ENCODE results near the gene KNL1. TPM values are rescaled to one million over a fixed set of nuclear protein-coding genes. Genes with fewer than 3 reads are reported as not detected.

KNL1 gene
- total RNA-seq, 1 donor from 2014 or later: 6.2 TPM

- H3K36me3 Mint-ChIP-seq (ENCODE audit: unreplicated experiment): no peaks in the 10 kb centered on the region
- H3K4me1 Mint-ChIP-seq (ENCODE audit: unreplicated experiment): peaks cover 12% of the 10 kb centered on the region
- H3K9me3 Mint-ChIP-seq (ENCODE audit: unreplicated experiment): no peaks in the 10 kb centered on the region
- no peak for DNase-seq (ENCODE audit: extremely low spot score, unreplicated experiment)
- peak overlapping the region; percentile 100 for H3K27ac Mint-ChIP-seq (ENCODE audit: unreplicated experiment)
- H3K4me3 Mint-ChIP-seq (ENCODE audit: unreplicated experiment): peak overlapping the region; percentile 94
- H3K27me3 Mint-ChIP-seq (ENCODE audit: unreplicated experiment): no peaks in the 10 kb centered on the region
- TF ChIP-seq, protein P1, sequence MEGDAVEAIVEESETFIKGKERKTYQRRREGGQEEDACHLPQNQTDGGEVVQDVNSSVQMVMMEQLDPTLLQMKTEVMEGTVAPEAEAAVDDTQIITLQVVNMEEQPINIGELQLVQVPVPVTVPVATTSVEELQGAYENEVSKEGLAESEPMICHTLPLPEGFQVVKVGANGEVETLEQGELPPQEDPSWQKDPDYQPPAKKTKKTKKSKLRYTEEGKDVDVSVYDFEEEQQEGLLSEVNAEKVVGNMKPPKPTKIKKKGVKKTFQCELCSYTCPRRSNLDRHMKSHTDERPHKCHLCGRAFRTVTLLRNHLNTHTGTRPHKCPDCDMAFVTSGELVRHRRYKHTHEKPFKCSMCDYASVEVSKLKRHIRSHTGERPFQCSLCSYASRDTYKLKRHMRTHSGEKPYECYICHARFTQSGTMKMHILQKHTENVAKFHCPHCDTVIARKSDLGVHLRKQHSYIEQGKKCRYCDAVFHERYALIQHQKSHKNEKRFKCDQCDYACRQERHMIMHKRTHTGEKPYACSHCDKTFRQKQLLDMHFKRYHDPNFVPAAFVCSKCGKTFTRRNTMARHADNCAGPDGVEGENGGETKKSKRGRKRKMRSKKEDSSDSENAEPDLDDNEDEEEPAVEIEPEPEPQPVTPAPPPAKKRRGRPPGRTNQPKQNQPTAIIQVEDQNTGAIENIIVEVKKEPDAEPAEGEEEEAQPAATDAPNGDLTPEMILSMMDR (IDR thresholded peaks at IDR 0.05): no peak
Observed at GRCh38 chr15:40595219-40595618, 1.2 kb downstream of the KNL1 start.

DNA sequence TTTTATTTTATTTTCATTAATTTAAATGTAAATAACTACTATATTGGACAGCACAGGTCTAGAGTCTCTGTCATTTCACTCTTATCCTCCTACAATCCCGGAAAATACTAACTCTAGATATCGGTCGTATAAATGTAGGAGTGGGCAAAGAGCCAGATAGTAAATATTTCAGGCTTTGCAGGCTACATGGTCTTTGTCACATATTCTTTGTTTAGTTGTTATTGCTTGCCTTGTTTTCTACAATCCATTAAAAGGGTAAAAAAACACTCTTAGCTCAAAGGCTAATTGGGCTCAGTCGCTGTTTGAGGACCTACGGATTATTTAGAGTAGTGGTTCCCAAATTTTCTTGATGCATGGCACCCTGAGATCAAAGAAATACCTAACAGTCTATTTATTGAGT, 1.7 kb downstream of the KNL1 start:
- no peaks in the 10 kb centered on the region for H3K36me3 Mint-ChIP-seq (ENCODE audit: unreplicated experiment)

GRCh38 chr15:40597024-40597423, 3.0 kb downstream of the KNL1 start:
- no peak overlapping the region for H3K27ac Mint-ChIP-seq (ENCODE audit: unreplicated experiment)
- no peaks in the 10 kb centered on the region for H3K9me3 Mint-ChIP-seq (ENCODE audit: unreplicated experiment)
- H3K36me3 Mint-ChIP-seq (ENCODE audit: unreplicated experiment): no peaks in the 10 kb centered on the region
- no peaks in the 10 kb centered on the region for H3K27me3 Mint-ChIP-seq (ENCODE audit: unreplicated experiment)
- no peak for DNase-seq (ENCODE audit: extremely low spot score, unreplicated experiment)
- TF ChIP-seq, protein P1 (IDR thresholded peaks at IDR 0.05): no peak
- no peak overlapping the region for H3K4me3 Mint-ChIP-seq (ENCODE audit: unreplicated experiment)
- H3K4me1 Mint-ChIP-seq (ENCODE audit: unreplicated experiment): peaks cover 13% of the 10 kb centered on the region

More for the DNA sequence above, 1.7 kb downstream of the KNL1 start:
- DNase-seq (ENCODE audit: extremely low spot score, unreplicated experiment): no peak
- Mint-ChIP-seq H3K9me3 (ENCODE audit: unreplicated experiment) (no peaks in the 10 kb centered on the region), H3K27ac (ENCODE audit: unreplicated experiment) (no peak overlapping the region), H3K27me3 (ENCODE audit: unreplicated experiment) (no peaks in the 10 kb centered on the region), H3K4me3 (ENCODE audit: unreplicated experiment) (no peak overlapping the region), H3K4me1 (ENCODE audit: unreplicated experiment) (peaks cover 13% of the 10 kb centered on the region)
- TF ChIP-seq, protein P1 (IDR thresholded peaks at IDR 0.05): no peak

GRCh38 chr15:40598126-40598525, 4.1 kb downstream of the KNL1 start:
- DNase-seq (ENCODE audit: extremely low spot score, unreplicated experiment): no peak
- H3K4me1 Mint-ChIP-seq (ENCODE audit: unreplicated experiment): peaks cover 13% of the 10 kb centered on the region
- no peaks in the 10 kb centered on the region for H3K27me3 Mint-ChIP-seq (ENCODE audit: unreplicated experiment)
- H3K27ac Mint-ChIP-seq (ENCODE audit: unreplicated experiment): no peak overlapping the region
- H3K36me3 Mint-ChIP-seq (ENCODE audit: unreplicated experiment): no peaks in the 10 kb centered on the region
- TF ChIP-seq, protein P1 (IDR thresholded peaks at IDR 0.05): no peak
- H3K4me3 Mint-ChIP-seq (ENCODE audit: unreplicated experiment): no peak overlapping the region
- H3K9me3 Mint-ChIP-seq (ENCODE audit: unreplicated experiment): no peaks in the 10 kb centered on the region

GRCh38 chr15:40598672-40599071, 4.6 kb downstream of the KNL1 start:
- Mint-ChIP-seq H3K4me3 (ENCODE audit: unreplicated experiment) (no peak overlapping the region), H3K9me3 (ENCODE audit: unreplicated experiment) (no peaks in the 10 kb centered on the region), H3K27me3 (ENCODE audit: unreplicated experiment) (no peaks in the 10 kb centered on the region), H3K36me3 (ENCODE audit: unreplicated experiment) (no peaks in the 10 kb centered on the region), H3K27ac (ENCODE audit: unreplicated experiment) (no peak overlapping the region), H3K4me1 (ENCODE audit: unreplicated experiment) (peaks cover 12% of the 10 kb centered on the region)
- no peak for DNase-seq (ENCODE audit: extremely low spot score, unreplicated experiment)
- TF ChIP-seq, protein P1 (IDR thresholded peaks at IDR 0.05): no peak

All from osteocyte (in vitro differentiated cells).